GM23338 (cell line): ENCODE measurements around the gene ST6GALNAC3. TPM values are rescaled to one million over a fixed set of nuclear protein-coding genes. Genes with fewer than 3 reads are reported as not detected.

Source experiments
- ATAC-seq: fragments of 200-7000 bp; cut with Tn5 transposase; 3 replicates; pipeline ENCODE4 v1.9.1; 2020
- DNase-seq: peaks from one replicate; pipeline ENCODE4 v3.0.0-alpha.2; 2015; ENCODE audit warnings: low spot score
- H2AFZ ChIP-seq: fragments of 200-600 bp; sonication (generic); 2 replicates; pipeline ENCODE4 v1.8.0; 2016; ENCODE audit warnings: antibody characterized with exemption, mild to moderate bottlenecking, moderate library complexity
- H3F3A ChIP-seq: fragments of 200-600 bp; sonication (generic); replicated peaks from 2 replicates; pipeline ENCODE4 v1.8.0; 2017; ENCODE audit warnings: antibody characterized with exemption, mixed run types, low read depth
- H3K27ac ChIP-seq: fragments of 200-600 bp; sonication (generic); 2 replicates; pipeline ENCODE4 v1.6.1; 2016; ENCODE audit warnings: low read depth
- H3K27me3 ChIP-seq: fragments of 200-600 bp; sonication (generic); 2 replicates; pipeline ENCODE4 v1.8.0; 2016; ENCODE audit warnings: mild to moderate bottlenecking, mixed run types, moderate library complexity; ENCODE audit not compliant: insufficient read depth
- H3K36me3 ChIP-seq: fragments of 200-600 bp; sonication (generic); 2 replicates; pipeline ENCODE4 v1.8.0; 2016; ENCODE audit warnings: mild to moderate bottlenecking; ENCODE audit not compliant: insufficient read depth
- H3K4me1 ChIP-seq: fragments of 200-600 bp; sonication (generic); 2 replicates; pipeline ENCODE4 v1.8.0; 2016; ENCODE audit warnings: mild to moderate bottlenecking, moderate library complexity; ENCODE audit not compliant: insufficient read depth
- H3K4me2 ChIP-seq: fragments of 200-600 bp; sonication (generic); 2 replicates; pipeline ENCODE4 v1.7.1; 2017; ENCODE audit warnings: mixed run types
- H3K4me3 ChIP-seq: fragments of 200-600 bp; sonication (generic); 2 replicates; pipeline ENCODE4 v1.6.1; 2016; ENCODE audit warnings: mixed run types
- H3K79me2 ChIP-seq: fragments of 200-600 bp; sonication (generic); replicated peaks from 2 replicates; pipeline ENCODE4 v1.8.0; 2017; ENCODE audit warnings: mild to moderate bottlenecking; ENCODE audit not compliant: insufficient read depth
- H3K9me2 ChIP-seq: fragments of 200-600 bp; sonication (generic); 2 replicates; pipeline ENCODE4 v1.8.0; 2017; ENCODE audit not compliant: insufficient read depth
- H4K20me1 ChIP-seq: fragments of 200-600 bp; sonication (generic); replicated peaks from 2 replicates; pipeline ENCODE4 v1.8.0; 2017; ENCODE audit warnings: mild to moderate bottlenecking; ENCODE audit not compliant: insufficient read depth
- H3K27ac Mint-ChIP-seq: 2 replicates; pipeline ENCODE4 v1.8.0; 2020; ENCODE audit warnings: inconsistent platforms, mild to moderate bottlenecking, moderate library complexity, mixed read lengths
- H3K27me3 Mint-ChIP-seq: 3 replicates; pipeline ENCODE4 v1.8.0; 2022; ENCODE audit warnings: low read depth, mild to moderate bottlenecking, moderate library complexity, mixed read lengths, inconsistent platforms; ENCODE audit not compliant: insufficient read depth, poor library complexity
- H3K36me3 Mint-ChIP-seq: 3 replicates; pipeline ENCODE4 v1.8.0; 2021; ENCODE audit warnings: low read depth, mild to moderate bottlenecking, inconsistent platforms, moderate library complexity, mixed read lengths
- H3K4me1 Mint-ChIP-seq: 3 replicates; pipeline ENCODE4 v1.8.0; 2020; ENCODE audit warnings: mild to moderate bottlenecking, inconsistent platforms, mixed read lengths
- H3K4me3 Mint-ChIP-seq: 3 replicates; pipeline ENCODE4 v1.8.0; 2021; ENCODE audit warnings: moderate library complexity, mild to moderate bottlenecking, inconsistent platforms, mixed read lengths
- H3K9me3 Mint-ChIP-seq: 3 replicates; pipeline ENCODE4 v1.8.0; 2020; ENCODE audit warnings: moderate library complexity, mild to moderate bottlenecking, inconsistent platforms, mixed read lengths
- CREB1 ChIP-seq: fragments of 250-450 bp; sonication (Bioruptor Pico); IDR thresholded peaks from 2 replicates; pipeline ENCODE4 v1.5.0; 2020; ENCODE audit warnings: low read depth, mild to moderate bottlenecking, moderate library complexity
- EZH2 ChIP-seq: fragments of 200-600 bp; sonication (generic); IDR thresholded peaks from one replicate; pipeline ENCODE4 v1.8.0; 2017; ENCODE audit warnings: antibody characterized with exemption, mild to moderate bottlenecking, low read depth; ENCODE audit not compliant: unreplicated experiment
- EZH2phosphoT487 ChIP-seq: fragments of 200-600 bp; sonication (generic); IDR thresholded peaks from one replicate; pipeline ENCODE4 v1.8.1; 2018; ENCODE audit warnings: antibody characterized with exemption; ENCODE audit not compliant: unreplicated experiment
- JUNB ChIP-seq: IDR thresholded peaks from one replicate; pipeline ENCODE4 v1.6.1; 2016; ENCODE audit warnings: antibody characterized with exemption; ENCODE audit not compliant: unreplicated experiment
- NANOG ChIP-seq: IDR thresholded peaks from 2 replicates; pipeline ENCODE4 v1.6.1; 2016; ENCODE audit warnings: antibody characterized with exemption, borderline replicate concordance
- POLR2AphosphoS5 ChIP-seq: IDR thresholded peaks from 2 replicates; pipeline ENCODE4 v1.6.1; 2016; ENCODE audit warnings: antibody characterized with exemption, low read depth
- STAT1 ChIP-seq: IDR thresholded peaks from one replicate; pipeline ENCODE4 v1.6.1; 2016; ENCODE audit warnings: antibody characterized with exemption; ENCODE audit not compliant: unreplicated experiment
- ZNF114 ChIP-seq: fragments of 250-450 bp; sonication (Bioruptor Pico); IDR thresholded peaks from 2 replicates; pipeline ENCODE4 v1.5.0; 2020; ENCODE audit warnings: mild to moderate bottlenecking, moderate library complexity
- ZNF331 ChIP-seq: fragments of 250-450 bp; sonication (Bioruptor Pico); IDR thresholded peaks from 2 replicates; pipeline ENCODE4 v1.5.0; 2020; ENCODE audit warnings: low read depth, mild to moderate bottlenecking, moderate library complexity
- polyA plus RNA-seq: library from polyadenylated mRNA; unstranded; fragments of >200 nt; fragmentation: Nextera tagmentation; extraction: Ambion mirVana; gene quantifications from 2 replicates; pipeline ENCODE4 v1.2.1, GENCODE V29; 2016
- total RNA-seq: library from RNA; depleted of rRNA; stranded (reverse); fragments of >200 nt; shearing (Covaris generic); gene quantifications from 2 replicates; pipeline ENCODE4 v1.2.3, GENCODE V29; 2014
- TF ChIP-seq, protein P1 (sequence below), 2 experiments: fragments of 200-600 bp in 1 of 2; sonication (generic) in 1 of 2; conservative IDR thresholded peaks; 2 replicates each; pipeline versions ENCODE4 v1.5.1 to v1.6.1; 2016 to 2017; ENCODE audit warnings: antibody characterized with exemption in 2 of 2, low read depth in 2 of 2, mild to moderate bottlenecking in 2 of 2, moderate library complexity in 1 of 2
- TF ChIP-seq, protein P2 (sequence below): fragments of 250-450 bp; sonication (Bioruptor Pico); IDR thresholded peaks from 2 replicates; pipeline ENCODE4 v1.5.0; 2020; ENCODE audit warnings: mild to moderate bottlenecking, moderate library complexity
- TF ChIP-seq, protein P3 (sequence below): IDR thresholded peaks from one replicate; pipeline ENCODE4 v1.6.1; 2018; ENCODE audit warnings: antibody characterized with exemption; ENCODE audit not compliant: unreplicated experiment
- TF ChIP-seq, protein P4 (sequence below): IDR thresholded peaks from 2 replicates; pipeline ENCODE4 v1.6.1; 2016; ENCODE audit warnings: antibody characterized with exemption

ST6GALNAC3 gene
- total and polyA plus RNA-seq, 2 experiments from 2014 or later, result 4.7 to 11.6 TPM

DNA sequence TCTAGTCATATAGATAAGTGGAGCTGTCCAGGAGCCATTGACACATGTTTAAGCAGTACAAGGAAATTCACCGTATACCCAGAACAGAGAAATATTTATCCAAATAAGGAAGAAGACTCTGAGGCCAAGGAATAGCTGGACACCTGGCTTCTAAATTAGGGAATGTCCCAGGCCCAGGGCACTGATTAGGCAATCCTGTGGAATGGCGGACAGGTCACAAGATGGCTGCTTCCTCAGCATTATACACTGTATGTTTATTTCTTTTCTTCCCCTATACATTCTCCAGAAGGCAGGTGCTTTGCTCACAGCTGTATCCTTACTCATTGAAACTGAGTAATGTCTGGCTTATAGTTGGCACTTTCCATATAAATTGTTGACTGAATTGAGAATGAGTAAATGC, 59.4 kb downstream of the ST6GALNAC3 start:
- ATAC-seq (no peak), DNase-seq (no peak)
- H3K4me1 ChIP-seq, result 0 out of 2 replicates have a peak, but pooled peaks cover 4% of the 10 kb centered on the region
- H3K27me3 Mint-ChIP-seq, result peaks cover 3% of the 10 kb centered on the region
- no peaks in the 10 kb centered on the region for H4K20me1 ChIP-seq
- H3K79me2 ChIP-seq, result no peaks in the 10 kb centered on the region
- H3F3A ChIP-seq, result no peaks in the 10 kb centered on the region
- peaks cover 18% of the 10 kb centered on the region; the same call in 2 of the 3 replicates for H3K36me3 Mint-ChIP-seq
- peaks cover 6% of the 10 kb centered on the region; the same call in 2 of the 3 replicates for H3K4me1 Mint-ChIP-seq
- TF ChIP-seq EZH2phosphoT487, result no peak
- TF ChIP-seq STAT1, result no peak
- TF ChIP-seq, protein P1, sequence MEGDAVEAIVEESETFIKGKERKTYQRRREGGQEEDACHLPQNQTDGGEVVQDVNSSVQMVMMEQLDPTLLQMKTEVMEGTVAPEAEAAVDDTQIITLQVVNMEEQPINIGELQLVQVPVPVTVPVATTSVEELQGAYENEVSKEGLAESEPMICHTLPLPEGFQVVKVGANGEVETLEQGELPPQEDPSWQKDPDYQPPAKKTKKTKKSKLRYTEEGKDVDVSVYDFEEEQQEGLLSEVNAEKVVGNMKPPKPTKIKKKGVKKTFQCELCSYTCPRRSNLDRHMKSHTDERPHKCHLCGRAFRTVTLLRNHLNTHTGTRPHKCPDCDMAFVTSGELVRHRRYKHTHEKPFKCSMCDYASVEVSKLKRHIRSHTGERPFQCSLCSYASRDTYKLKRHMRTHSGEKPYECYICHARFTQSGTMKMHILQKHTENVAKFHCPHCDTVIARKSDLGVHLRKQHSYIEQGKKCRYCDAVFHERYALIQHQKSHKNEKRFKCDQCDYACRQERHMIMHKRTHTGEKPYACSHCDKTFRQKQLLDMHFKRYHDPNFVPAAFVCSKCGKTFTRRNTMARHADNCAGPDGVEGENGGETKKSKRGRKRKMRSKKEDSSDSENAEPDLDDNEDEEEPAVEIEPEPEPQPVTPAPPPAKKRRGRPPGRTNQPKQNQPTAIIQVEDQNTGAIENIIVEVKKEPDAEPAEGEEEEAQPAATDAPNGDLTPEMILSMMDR (conservative IDR thresholded peaks at IDR 0.05; ENCODE audit: low read depth in 2 of 2), result no peak
- TF ChIP-seq, protein P2, sequence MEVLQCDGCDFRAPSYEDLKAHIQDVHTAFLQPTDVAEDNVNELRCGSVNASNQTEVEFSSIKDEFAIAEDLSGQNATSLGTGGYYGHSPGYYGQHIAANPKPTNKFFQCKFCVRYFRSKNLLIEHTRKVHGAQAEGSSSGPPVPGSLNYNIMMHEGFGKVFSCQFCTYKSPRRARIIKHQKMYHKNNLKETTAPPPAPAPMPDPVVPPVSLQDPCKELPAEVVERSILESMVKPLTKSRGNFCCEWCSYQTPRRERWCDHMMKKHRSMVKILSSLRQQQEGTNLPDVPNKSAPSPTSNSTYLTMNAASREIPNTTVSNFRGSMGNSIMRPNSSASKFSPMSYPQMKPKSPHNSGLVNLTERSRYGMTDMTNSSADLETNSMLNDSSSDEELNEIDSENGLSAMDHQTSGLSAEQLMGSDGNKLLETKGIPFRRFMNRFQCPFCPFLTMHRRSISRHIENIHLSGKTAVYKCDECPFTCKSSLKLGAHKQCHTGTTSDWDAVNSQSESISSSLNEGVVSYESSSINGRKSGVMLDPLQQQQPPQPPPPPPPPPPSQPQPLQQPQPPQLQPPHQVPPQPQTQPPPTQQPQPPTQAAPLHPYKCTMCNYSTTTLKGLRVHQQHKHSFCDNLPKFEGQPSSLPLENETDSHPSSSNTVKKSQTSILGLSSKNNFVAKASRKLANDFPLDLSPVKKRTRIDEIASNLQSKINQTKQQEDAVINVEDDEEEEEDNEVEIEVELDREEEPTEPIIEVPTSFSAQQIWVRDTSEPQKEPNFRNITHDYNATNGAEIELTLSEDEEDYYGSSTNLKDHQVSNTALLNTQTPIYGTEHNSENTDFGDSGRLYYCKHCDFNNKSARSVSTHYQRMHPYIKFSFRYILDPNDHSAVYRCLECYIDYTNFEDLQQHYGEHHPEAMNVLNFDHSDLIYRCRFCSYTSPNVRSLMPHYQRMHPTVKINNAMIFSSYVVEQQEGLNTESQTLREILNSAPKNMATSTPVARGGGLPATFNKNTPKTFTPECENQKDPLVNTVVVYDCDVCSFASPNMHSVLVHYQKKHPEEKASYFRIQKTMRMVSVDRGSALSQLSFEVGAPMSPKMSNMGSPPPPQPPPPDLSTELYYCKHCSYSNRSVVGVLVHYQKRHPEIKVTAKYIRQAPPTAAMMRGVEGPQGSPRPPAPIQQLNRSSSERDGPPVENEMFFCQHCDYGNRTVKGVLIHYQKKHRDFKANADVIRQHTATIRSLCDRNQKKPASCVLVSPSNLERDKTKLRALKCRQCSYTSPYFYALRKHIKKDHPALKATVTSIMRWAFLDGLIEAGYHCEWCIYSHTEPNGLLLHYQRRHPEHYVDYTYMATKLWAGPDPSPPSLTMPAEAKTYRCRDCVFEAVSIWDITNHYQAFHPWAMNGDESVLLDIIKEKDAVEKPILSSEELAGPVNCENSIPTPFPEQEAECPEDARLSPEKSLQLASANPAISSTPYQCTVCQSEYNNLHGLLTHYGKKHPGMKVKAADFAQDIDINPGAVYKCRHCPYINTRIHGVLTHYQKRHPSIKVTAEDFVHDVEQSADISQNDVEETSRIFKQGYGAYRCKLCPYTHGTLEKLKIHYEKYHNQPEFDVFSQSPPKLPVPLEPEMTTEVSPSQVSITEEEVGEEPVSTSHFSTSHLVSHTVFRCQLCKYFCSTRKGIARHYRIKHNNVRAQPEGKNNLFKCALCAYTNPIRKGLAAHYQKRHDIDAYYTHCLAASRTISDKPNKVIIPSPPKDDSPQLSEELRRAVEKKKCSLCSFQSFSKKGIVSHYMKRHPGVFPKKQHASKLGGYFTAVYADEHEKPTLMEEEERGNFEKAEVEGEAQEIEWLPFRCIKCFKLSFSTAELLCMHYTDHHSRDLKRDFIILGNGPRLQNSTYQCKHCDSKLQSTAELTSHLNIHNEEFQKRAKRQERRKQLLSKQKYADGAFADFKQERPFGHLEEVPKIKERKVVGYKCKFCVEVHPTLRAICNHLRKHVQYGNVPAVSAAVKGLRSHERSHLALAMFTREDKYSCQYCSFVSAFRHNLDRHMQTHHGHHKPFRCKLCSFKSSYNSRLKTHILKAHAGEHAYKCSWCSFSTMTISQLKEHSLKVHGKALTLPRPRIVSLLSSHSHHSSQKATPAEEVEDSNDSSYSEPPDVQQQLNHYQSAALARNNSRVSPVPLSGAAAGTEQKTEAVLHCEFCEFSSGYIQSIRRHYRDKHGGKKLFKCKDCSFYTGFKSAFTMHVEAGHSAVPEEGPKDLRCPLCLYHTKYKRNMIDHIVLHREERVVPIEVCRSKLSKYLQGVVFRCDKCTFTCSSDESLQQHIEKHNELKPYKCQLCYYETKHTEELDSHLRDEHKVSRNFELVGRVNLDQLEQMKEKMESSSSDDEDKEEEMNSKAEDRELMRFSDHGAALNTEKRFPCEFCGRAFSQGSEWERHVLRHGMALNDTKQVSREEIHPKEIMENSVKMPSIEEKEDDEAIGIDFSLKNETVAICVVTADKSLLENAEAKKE, result no peak
- TF ChIP-seq, protein P3, sequence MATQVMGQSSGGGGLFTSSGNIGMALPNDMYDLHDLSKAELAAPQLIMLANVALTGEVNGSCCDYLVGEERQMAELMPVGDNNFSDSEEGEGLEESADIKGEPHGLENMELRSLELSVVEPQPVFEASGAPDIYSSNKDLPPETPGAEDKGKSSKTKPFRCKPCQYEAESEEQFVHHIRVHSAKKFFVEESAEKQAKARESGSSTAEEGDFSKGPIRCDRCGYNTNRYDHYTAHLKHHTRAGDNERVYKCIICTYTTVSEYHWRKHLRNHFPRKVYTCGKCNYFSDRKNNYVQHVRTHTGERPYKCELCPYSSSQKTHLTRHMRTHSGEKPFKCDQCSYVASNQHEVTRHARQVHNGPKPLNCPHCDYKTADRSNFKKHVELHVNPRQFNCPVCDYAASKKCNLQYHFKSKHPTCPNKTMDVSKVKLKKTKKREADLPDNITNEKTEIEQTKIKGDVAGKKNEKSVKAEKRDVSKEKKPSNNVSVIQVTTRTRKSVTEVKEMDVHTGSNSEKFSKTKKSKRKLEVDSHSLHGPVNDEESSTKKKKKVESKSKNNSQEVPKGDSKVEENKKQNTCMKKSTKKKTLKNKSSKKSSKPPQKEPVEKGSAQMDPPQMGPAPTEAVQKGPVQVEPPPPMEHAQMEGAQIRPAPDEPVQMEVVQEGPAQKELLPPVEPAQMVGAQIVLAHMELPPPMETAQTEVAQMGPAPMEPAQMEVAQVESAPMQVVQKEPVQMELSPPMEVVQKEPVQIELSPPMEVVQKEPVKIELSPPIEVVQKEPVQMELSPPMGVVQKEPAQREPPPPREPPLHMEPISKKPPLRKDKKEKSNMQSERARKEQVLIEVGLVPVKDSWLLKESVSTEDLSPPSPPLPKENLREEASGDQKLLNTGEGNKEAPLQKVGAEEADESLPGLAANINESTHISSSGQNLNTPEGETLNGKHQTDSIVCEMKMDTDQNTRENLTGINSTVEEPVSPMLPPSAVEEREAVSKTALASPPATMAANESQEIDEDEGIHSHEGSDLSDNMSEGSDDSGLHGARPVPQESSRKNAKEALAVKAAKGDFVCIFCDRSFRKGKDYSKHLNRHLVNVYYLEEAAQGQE, result no peak
- TF ChIP-seq, protein P4, sequence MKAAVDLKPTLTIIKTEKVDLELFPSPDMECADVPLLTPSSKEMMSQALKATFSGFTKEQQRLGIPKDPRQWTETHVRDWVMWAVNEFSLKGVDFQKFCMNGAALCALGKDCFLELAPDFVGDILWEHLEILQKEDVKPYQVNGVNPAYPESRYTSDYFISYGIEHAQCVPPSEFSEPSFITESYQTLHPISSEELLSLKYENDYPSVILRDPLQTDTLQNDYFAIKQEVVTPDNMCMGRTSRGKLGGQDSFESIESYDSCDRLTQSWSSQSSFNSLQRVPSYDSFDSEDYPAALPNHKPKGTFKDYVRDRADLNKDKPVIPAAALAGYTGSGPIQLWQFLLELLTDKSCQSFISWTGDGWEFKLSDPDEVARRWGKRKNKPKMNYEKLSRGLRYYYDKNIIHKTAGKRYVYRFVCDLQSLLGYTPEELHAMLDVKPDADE, result no peak
- TF ChIP-seq JUNB, result no peak
- no peak for TF ChIP-seq ZNF331 (CRISPR knock-in tag)
- TF ChIP-seq ZNF114 (CRISPR knock-in tag), result no peak
- no peak for TF ChIP-seq NANOG
- TF ChIP-seq POLR2AphosphoS5, result no peak
- TF ChIP-seq CREB1 (CRISPR knock-in tag), result no peak
- no peak for TF ChIP-seq EZH2
- no peaks in the 10 kb centered on the region for H3K36me3 ChIP-seq
- H3K27me3 ChIP-seq, result no peaks in the 10 kb centered on the region
- H3K4me2 ChIP-seq, result no peak overlapping the region
- H3K27ac Mint-ChIP-seq, result no peak overlapping the region
- no peak overlapping the region for H2AFZ ChIP-seq
- no peak overlapping the region for H3K4me3 Mint-ChIP-seq
- no peak overlapping the region for H3K27ac ChIP-seq
- H3K4me3 ChIP-seq, result no peak overlapping the region
- H3K9me3 Mint-ChIP-seq, result no peaks in the 10 kb centered on the region
- H3K9me2 ChIP-seq, result peaks cover 24% of the 10 kb centered on the region
